SKM-1 treated with dmso at 0.1 percent for 144 hours (cell line): ENCODE results near the gene PTPRN.
A peak's percentile ranks its signal among the peaks of the same experiment; 100 is the strongest.

Source experiments
- DNase-seq: peaks from one replicate; lab custom pipeline; 2025; ENCODE audit not compliant: unreplicated experiment; lab: John Stamatoyannopoulos, UW

The PTPRN gene

GRCh38 chr2:219246559-219246958 lies 62.6 kb downstream of the PTPRN start:
- DNase-seq = no peak

DNA sequence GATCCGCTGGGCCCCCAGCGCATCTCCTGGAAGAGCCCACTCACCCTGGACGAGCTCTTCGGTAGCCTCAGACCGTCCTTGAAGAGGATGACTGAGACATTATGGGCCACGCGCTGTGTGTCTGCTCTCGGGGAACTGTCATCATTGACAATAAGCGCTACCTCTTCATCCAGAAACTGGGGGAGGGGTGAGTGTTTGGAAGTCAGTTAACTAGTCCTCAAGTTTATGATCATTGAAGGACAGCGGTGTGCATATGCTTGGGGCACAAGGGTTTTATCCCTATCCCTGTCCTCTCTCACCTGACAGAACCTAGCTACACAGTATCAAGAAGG lies 63.3 kb downstream of the PTPRN start:
- no peak for DNase-seq

GRCh38 chr2:219245148-219245898 lies 63.9 kb downstream of the PTPRN start, which contains the start of the genes GLB1L and STK16:
Gene GLB1L (minus strand): TSS chr2:219245444. CDS start chr2:219243573, 1,871 bp downstream.
Gene STK16 (plus strand): TSS chr2:219245479. CDS start chr2:219246000, 521 bp downstream.
- peak; percentile 77 for DNase-seq

DNA sequence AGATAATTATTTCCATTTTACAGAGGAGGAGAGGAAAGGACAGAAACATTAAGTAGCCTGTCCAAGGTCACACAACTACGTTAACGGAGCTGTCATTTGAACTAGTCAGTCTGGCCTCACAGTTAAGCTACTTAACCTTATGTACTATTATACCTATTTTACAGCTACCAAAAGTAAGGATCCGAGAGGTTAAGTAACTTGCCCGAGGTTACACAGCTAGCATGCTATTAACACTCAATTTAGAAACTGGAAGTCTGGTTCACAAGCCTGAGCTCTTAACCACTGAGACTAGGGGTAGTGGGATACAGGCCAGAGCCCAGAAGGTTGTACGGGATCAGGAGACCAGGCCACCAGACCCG lies 64.4 kb downstream of the PTPRN start:
- DNase-seq = no peak

- DNase-seq = no peak
These were observed 65.9 kb downstream of the PTPRN start for GRCh38 chr2:219243291-219243761.
